Fibroblast of peridontal ligament (primary cell): ENCODE results near the gene CYTH1.
A peak's percentile ranks its signal among the peaks of the same experiment; 100 is the strongest.

Experiments used
- DNase-seq: peaks from one replicate; pipeline ENCODE4 v3.0.0-alpha.2; 2010; ENCODE audit errors: extremely low read depth

CYTH1 gene

DNA sequence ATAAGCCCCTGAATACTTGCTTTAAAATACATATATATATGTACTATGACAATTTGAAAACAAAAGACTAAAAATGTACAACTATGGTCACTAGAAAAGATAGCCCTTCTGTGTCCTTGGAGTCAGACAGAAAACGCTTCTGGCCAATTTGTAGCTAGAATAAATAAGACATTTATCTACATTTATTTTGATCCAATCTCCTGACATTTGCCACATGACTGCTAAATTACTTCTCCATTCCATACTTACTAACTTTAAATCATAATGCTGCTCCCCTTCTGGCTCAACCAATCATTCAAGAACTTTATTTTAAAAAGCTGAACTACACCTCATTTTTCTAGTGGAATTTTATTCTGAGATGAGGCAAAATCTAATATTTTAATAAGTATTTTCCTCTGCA, 65.8 kb downstream of the CYTH1 start:
- no peak for DNase-seq

DNA sequence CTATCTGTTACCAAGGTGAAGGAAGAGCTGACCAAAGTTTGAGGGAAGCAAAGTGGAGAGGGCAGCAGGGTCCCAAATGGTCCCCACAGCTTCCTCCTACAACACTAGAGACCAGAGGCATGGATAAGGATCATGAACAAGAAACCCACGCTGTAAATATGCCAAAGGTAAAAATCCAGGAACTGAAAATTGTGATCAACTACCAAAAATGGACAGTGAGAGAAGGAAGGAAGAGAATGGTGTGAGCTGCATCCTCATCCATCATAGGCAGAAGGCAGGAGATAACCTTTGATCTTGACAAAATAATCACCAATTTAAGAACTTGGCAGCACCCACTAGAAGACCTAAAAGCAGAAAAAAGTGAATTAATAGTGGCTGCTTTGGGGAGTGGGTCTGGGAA, 66.2 kb downstream of the CYTH1 start:
- DNase-seq = no peak

DNA sequence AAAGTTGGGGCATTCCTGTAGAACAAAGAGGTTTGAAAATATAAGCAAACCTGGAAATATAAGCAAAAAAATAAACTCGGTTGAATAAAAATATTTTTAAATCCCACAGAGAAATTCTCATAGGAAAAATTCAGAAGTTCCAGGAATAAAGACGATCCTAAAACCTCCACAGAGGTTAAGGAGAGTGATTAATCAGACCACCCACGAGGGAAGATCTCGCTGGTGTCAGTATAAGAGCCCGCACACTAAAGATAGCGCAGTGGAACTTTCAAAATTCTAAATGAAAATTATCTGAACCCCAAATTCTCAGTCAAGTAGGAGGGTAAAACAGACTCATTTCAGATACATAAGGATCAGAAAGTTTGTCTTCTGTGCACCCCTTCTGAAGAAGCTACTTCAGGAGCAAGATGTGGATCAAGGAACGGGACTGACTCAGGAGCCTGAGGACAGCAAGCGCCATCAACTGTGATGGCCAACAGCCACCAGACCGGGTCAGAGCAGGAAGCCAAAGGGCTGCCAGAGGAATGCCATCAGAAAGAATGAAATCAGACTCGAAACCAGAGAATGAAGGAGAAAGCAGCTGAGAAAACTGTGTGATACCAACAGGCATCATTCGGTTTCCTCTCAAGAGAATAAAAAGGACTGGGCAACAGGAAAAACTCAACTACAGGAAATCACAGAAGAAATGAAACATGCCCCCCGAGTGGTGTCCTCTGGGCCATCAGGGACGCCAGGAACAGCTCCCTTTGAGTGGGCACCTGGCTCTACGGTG, 66.9 kb downstream of the CYTH1 start:
- DNase-seq = no peak

DNA sequence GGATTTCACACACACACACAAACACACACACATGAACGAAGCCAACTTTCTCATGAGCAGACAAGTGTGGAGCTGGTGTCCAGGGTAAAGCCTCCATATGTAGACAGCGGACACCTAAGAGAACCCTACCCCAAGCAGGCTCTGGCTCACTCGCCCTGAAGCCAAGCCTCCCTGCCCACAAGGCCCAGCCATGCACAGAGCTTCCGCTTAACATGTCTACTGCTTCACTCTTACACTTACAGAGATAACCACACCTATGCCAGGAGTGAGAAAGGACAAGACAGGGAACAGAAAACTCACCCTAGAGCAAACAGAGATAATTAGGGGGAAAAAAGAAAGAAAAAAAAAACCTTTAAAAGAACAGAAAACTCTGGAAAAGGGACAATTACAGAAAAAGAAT, 67.5 kb downstream of the CYTH1 start:
- DNase-seq = no peak

DNA sequence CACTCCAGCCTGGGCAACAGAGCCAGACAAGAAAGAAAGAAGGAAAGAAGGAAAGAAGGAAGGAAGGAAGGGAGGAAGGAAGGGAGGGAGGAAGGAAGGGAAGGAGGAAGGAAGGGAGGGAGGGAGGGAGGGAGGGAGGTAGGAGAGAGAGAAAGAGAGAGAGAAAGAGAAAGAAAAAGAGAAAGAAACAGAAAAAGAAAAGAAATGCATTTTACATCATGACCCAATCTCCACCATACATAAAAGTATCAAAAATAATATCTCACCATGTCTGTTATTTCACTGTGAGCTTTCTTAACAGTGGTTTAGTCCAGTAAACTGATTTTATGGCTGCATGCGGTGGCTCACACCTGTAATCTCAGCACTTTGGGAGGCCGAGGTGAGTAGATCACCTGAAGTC, 70.0 kb downstream of the CYTH1 start:
- DNase-seq = no peak

DNA sequence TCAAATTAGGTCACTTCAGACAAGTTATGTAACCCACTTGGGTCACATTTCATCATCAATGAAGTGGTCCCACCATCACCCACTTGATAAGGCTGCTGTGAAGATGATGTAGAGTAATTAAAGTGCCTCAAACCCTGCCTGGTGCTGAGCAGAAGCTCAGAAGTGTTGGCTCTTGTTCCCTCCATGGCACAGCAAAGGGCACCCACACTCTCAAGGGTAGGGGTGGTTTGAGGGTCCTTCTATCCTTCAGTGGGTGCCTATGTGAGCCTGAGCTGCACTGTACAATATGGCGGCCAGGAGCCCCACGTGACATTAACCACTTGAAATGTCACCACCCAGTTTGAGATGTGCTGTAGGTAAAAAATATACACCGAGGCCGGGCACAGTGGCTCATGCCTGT, 71.5 kb downstream of the CYTH1 start:
- no peak for DNase-seq

DNA sequence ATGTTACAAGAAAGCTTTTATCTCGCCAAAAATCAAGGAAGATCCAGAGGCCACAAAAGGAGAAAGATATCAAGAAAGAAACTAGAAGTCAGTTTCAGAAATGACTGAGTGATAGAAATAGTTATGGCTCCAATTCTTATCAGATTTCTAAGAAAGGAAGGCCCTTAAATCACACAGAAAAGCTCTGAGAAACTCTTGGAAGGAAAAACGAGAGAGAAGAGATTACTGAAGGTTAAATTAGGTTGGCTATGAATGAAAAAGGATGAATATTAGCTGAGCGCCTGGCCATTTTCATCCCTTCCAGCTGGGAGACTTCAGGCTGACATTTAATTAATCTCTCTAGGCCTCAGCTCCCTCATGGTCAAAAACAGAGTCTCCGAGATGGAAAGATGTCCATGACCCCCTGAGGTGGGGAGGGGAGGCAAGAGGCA, 72.3 kb downstream of the CYTH1 start:
- no peak for DNase-seq

DNA sequence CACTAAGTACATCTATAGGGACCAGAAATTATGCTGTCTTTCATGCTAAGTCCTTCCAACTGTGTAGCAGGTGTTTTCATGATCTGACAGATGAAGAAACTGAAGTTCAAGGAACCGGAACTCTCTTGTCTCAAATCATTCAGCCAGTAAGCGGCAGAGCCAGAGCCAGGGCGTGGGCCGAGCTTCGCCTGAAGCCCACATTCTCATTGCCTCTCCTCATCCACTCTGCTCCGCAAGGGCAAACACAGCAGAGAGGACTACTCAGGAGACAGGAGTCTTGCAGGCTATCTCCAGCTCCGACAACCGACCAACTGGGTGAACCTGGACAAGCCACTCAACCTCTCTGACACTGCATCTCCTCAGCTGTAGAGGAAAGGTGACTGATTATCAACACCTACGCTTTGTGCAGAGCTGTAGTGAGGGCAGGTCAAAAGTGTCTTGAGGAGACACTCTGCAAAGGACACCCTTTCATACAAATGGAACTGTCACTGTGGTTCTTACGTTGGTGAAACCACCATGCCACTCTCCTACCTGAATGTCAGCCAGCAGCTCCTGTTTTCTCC, 72.9 kb downstream of the CYTH1 start:
- no peak for DNase-seq

DNA sequence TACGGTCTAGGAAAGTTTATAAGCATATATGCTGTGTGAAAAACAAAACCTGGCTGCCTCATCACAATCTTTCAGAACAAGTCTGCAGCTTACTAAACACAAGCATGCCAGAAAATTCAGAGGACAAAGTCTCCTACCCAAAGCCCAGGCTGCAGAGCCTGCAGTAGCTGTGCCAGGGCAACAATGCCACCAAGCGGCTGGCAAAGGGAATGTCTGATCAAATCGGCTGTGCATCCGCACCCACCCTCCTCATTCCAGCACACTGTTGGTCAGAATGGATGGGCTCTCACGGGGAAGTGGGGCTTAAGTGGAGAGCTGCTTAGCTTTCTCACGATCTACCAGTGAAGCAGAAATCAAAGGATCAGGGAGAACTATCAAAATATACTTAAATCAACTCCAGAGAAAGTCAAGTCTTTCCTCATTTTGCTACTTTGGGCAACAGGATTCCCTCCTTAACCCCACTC, 73.5 kb downstream of the CYTH1 start:
- peak; percentile 85 for DNase-seq

DNA sequence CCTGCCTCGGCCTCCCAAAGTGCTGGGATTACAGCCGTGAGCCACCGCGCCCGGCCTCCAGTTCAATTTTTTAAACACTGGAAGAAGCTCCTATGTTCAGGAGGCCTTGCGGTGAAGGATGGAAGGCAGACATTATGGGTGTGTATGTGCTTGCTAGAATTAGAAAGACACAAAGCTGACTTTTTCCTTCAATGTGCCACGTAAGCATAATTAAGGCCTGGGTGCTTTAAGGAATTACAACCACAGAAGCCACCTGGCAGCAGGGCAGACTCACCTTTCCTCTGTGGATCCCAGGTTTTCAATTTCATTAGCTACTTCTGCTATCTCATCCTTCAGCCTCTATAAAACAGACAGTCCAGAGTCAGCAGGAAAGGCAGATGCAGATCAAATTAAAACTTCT, 74.2 kb downstream of the CYTH1 start:
- DNase-seq = no peak

DNA sequence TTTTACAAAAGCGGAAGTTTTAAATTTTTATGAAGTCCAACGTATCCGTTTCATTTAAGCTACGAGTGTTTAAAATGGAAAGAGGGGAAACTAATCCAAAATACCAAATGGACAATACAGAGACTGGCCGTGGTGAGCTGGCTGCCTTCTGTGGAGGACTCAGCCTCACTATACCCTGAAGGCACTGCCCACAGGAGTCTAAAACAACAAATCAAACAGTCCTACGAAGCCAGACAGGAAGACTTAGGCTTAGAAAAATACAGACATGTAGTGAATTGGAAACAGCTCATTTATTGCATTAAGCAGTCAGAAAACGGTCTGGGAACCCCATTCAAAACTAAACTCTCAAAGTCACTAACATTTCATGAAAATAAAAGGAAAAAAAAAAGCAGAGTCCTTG, 75.1 kb downstream of the CYTH1 start:
- no peak for DNase-seq

DNA sequence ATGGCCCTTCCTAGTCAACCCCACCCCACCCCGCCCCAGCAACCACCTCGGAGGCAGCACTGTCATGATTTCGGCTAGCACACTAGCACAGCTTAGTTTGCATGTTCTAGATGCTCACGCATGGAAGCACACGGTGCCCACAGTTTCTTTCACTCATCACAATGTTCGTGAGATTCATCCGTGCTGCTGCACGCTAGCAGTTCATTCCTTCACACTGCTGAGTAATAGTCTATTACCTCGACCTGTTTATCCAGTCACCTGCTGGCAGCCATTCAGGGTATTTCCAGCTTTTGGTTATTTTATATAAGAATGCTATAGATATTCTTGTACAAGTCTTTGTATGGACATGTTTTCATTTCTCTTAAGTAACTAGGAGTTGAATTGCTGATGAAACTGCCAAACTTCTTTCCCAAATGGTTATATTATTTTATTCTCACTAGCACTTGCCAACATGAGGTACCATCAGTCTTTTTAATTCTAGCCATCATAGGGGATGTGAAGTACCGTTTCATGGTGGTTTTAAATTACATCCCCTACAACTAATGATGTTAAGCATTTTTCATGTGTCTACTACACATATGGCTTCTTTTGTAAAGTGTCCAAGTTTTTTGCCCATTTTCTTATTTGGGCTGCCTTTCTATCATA, 75.7 kb downstream of the CYTH1 start:
- DNase-seq = no peak

DNA sequence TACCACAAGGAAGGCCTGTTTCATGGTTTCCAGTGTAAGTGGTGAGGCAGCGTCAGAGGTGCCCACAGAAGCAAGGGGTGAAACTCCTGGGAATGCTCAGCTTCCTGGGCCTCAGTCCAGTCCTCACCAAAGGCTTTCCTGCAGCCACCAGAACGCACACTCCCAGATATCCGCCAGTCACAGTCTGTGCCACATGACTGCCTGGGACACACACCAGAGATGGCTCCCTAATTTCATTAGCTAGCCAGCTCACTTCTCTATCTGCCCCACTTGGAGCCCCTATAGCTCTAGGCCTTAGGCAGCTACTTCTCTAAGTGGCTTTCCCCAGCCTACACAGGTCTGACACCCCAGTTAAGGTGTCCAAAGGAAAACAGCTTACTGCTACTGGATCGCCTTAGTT, 77.0 kb downstream of the CYTH1 start:
- DNase-seq = no peak

DNA sequence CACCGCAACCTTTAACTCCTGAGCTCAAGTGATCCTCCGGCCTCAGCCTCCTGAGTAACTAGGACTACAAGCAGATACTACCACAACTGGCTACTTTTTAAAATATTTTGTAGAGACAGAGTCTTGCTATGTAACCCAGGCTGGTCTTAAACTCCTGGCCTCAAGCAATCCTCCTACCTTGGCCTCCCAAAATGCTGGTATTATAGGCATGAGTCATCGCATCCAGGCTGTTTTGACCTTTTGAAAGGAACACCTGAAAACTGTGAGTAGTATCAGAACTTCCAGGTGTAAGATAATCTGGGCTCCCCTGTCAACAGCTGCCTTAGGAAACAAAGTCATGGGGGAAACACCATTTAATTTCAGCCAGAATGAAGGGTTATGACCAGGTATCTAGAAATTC, 77.5 kb downstream of the CYTH1 start:
- DNase-seq = no peak

DNA sequence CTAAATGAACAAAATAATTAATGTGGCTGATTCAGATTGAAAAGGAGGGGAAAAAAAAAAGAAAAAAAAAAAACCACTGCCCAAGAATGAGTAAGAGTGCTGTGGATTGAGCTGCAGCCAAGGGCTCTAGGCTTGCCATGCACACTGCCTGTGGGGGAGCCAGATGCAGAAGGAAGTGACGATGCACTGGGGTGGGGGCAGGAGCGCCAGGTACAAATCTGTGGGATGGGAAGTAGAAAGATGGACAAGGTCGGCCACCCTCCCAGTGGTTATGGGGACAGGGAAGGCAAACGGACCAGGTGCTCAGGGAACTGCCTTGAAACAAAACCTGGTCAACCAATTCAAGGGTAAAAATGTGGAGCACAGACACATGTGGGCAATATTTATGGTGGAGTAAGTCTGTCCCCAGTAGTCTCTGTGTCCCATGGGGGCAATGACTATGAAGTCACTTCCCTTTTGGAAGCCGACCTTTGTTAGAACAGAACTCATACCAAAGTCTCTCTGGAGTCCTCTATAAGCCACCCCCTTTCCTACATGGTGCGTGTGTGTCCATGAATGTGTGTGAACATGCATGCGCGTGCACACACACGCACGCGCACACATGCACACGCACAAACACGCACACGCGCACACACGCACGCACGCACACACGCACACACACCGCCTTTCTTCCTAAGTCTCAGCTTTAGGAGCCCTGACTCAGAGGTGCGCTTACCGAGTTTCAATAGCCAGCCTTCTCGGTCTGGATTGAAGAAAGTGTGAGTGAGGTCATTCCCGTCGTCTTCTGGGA, 84.3 kb downstream of the CYTH1 start:
- DNase-seq = peak; percentile 43

DNA sequence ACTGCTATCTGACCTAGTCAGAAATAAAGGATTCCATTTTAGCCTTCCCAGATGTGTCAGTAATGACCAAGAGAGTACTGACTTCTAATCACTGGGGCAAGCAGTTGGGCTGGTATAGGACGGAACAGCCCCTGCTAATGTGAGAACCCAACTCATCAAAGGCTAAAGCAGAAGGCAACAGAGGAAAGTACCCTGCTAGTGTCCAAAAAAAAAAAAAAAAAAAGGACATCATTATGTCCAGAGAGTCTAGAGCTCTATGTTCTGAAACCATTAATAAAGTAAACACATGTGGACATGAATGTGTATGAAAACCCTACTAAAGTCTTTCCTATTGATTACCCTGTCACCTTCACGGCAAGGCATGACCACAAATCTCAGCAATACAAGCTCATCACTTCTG, 85.0 kb downstream of the CYTH1 start:
- no peak for DNase-seq

DNA sequence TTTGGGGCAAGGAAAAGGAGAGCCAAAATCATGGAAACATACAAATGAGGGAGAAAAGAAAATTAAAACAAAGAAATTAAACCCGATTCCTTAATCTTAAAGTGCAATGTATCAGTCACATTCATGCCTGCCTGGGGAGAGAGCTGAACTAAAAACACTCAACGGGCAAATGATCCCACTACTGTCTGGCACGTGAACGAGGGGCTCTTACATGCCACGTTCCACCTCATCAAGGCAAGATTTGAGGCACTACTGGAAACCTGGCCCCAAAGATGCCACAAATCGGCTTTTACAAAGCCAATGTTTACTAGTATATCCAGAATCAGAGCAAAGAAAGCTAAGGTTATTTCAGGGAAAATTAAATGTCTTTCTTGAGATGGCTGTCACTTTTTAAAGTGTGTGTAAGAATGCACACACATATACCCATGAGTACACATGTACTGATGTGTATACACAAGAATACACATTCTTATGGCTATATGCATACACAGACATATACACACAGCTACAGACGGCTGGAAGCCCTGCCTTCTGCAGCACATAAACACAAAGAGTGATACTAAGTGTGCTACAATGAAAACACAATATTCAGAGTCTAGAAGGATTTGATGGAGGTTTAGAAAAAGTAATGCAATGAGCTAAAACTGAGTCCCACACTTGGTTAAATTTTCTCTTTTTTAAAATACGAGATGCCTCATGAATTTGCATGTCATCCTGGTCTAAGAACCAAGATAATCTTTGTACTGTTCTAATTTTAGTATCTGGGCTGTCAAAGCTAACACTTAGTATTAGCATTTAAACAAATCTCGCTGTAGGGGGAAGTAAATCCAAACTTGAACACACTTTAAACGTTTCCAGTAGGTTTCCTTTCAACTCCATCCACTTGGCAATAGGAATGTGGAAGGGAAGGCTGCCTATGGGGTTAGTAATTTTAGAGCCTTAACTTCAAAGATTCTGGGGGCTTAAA, 85.8 kb downstream of the CYTH1 start:
- DNase-seq = no peak

DNA sequence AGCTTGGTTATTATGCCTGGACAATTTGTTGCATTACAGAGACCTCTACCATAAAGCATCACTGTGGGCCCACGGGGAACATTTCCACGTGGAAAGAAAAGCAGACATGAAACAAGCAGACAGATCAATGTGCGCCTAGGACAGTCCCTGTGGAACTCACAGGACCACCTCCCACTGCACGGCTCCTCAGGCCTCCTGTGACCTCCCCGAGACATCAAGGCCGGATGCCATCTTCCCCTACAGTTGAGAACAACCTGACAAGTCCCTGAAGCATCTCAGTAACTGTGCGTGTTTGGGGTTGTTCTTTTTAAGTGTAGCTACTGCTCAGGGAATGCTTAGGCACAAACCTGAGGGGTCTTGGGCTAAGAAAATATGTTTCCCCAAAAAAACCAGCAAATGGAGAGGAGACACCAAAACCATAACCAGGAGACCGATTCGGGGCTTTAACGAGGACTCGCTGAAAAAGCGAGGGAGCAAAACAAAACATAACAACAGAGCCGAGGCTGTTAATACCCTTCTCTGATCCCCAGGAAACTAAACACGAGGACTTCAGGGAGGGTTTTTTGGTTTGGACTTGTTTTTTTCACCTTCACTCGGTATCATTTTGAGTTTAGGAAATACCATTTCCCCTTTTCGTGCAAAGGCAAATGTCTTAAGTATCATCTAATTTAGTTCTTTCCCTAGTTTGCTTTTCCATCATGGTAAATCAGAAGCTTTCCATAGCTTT, 87.1 kb downstream of the CYTH1 start:
- DNase-seq = no peak

DNA sequence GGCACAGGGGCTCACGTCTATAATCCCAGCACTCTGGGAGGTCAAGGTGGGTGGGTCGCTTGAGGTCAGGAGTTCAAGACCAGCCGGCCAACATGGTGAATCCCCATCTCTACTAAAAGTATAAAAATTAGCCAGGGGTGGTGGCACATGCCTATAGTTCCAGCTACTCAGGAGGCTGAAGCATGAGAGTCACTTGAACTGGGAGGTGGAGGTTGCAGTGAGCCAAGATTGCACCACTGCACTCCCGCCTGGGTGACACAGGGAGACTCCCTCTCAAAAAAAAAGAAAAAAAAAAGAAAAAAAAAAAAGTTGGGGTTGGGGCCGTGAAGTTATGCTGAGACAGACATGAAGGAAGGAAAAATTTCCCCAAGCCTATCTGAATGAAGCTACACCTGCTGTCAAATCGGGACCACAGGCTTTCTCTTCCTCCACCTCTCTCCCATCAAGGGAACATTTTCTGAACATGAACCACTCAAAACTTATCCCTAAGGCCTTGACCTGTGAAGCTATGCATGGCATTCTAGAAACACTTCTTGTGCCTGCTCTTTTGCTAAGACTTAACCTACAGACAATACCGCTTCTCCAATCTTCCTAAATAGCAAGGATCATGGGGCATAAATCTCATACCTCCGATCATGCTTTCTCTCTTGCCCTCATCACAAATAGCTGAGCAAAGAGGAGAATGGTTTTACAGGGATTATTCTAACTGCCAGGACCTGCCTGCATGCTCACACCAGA, 88.6 kb downstream of the CYTH1 start:
- DNase-seq = no peak

DNA sequence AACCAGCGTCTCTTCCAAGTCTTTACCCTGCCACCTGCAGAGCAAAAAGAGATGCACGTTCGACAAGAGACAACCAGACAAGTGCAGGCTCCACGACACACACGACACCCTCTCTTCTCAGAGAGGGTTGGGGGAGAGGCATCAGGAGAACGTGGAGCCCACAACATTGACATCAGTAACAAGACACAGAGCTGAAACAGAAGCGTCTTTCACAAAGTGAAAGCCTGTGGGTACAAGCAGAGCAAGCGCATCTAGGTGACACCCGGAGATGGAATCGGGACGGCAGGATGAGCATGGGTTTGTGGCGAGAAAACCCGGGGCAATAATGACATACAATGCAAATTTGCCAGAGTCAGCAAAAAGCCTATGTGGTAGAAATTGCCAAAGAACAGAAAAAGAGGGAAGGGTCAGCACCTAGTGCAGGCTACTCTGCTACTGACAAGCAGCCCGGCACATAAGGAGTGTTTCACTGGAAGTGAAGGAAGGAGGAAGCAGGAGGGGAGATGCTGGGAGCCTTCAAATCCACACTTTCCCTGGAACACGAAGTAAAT, 89.5 kb downstream of the CYTH1 start:
- DNase-seq = no peak
